DND-41 (cell line): Measurements from ENCODE around the gene DGKG.

Source experiments
- EZH2 ChIP-seq: IDR thresholded peaks from 3 replicates; pipeline ENCODE4 v1.6.1; 2012; ENCODE audit warnings: borderline replicate concordance, low read depth, mild to moderate bottlenecking, moderate library complexity, low read length, inconsistent platforms; ENCODE audit not compliant: severe bottlenecking
- TF ChIP-seq, protein P1 (sequence below): IDR thresholded peaks from 2 replicates; pipeline ENCODE4 v1.5.1; 2012; ENCODE audit warnings: borderline replicate concordance, low read length, moderate library complexity, mild to moderate bottlenecking; ENCODE audit not compliant: poor library complexity, severe bottlenecking; ENCODE audit errors: extremely low read depth

DNA sequence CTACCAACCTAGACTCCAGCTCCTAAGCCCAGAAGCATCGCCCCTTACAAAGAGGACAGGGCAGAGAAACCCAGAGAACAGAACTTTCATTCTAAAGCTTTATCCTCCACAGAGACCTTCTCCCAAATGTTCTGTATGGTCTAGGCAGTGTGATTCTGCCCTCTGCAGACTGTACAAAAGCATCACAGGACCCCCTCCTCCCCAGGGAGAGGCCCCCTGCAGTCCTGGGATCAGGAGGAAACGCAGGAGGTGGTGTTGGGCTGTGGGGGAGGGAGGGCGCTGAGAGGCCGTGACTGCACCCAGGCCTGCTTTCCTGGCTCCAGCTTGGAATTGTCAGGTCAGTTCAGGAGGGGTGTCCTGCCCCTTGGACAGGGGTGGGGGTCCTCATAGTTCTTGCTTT, 101.3 kb downstream of the DGKG start:
- TF ChIP-seq, protein P1, sequence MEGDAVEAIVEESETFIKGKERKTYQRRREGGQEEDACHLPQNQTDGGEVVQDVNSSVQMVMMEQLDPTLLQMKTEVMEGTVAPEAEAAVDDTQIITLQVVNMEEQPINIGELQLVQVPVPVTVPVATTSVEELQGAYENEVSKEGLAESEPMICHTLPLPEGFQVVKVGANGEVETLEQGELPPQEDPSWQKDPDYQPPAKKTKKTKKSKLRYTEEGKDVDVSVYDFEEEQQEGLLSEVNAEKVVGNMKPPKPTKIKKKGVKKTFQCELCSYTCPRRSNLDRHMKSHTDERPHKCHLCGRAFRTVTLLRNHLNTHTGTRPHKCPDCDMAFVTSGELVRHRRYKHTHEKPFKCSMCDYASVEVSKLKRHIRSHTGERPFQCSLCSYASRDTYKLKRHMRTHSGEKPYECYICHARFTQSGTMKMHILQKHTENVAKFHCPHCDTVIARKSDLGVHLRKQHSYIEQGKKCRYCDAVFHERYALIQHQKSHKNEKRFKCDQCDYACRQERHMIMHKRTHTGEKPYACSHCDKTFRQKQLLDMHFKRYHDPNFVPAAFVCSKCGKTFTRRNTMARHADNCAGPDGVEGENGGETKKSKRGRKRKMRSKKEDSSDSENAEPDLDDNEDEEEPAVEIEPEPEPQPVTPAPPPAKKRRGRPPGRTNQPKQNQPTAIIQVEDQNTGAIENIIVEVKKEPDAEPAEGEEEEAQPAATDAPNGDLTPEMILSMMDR: peak; percentile 25
- no peak for TF ChIP-seq EZH2
